ENCODE results near the gene RHOB.

The RHOB gene

DNA sequence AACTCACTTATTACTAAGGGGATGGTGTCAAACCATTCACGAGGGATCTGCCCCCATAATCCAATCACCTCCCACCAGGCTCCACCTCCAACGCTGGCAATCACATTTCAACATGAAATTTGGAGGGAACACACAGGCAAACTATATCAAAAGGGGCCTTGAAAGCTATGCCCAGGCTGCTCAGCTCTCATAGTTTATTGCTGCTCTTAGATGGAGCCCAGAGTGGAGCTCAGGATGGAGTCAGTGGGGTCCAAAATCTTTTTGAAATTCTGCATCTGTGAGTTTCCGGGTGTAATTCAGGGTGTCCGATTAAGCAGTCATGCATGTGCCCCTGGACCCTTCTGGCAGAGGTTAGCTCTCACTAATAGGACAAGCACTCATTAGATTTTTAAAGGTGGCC lies 24.3 kb downstream of the RHOB start:
- no peaks in the 10 kb centered on the region for H3K9me3 ChIP-seq (ENCODE audit: control insufficient read depth, low read length)
- WGBS, 2 experiments (ENCODE audit: insufficient coverage in 2 of 2): 85 to 100% methylated on average over 3 of the region's 4 CpGs
- H3K4me1 ChIP-seq (ENCODE audit: control insufficient read depth, insufficient read depth, low read length, poor library complexity, severe bottlenecking): peaks cover 7% of the 10 kb centered on the region
- no peak overlapping the region for H3K4me3 ChIP-seq (ENCODE audit: extremely low read depth, insufficient read depth, low read length, poor library complexity, severe bottlenecking)
- no peak overlapping the region for H3K27ac ChIP-seq (ENCODE audit: low read depth, low read length, severe bottlenecking)
- H3K36me3 ChIP-seq (ENCODE audit: control insufficient read depth, insufficient read depth, low read length): no peaks in the 10 kb centered on the region

DNA sequence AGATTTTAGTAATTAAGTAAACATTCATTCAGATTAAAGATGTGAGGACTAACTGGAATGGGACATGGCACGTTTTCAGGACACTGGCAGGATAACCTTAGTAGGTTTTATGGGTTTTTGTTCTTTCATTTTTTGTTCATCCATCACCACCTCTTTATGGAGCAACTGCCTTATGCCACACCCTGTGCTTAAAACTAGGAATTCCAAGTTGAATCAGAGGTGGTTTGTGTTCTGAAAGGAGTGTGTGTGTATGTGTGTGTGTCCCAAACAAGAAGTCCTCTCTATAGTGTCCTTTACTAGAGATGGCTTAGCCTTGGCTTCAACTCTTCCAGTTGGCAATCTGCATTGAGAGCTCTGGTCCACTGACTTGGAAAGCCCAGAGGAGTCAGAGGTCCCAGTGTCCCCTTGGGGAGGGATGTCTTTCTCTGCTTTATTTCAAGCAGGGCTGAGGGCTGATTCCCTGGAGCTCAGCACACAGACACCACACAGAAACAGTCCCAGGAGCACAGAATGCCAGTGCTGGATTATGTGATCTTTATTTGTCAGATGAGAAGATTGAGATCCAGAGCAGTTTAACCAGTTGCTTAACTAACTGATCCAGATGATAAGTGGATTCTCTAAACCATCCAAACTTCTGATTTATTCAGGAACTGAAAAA lies 25.2 kb downstream of the RHOB start:
- no peak overlapping the region for H3K27ac ChIP-seq (ENCODE audit: low read depth, low read length, severe bottlenecking)
- H3K4me1 ChIP-seq (ENCODE audit: control insufficient read depth, insufficient read depth, low read length, poor library complexity, severe bottlenecking): peaks cover 2% of the 10 kb centered on the region
- WGBS, 2 experiments (ENCODE audit: insufficient coverage in 2 of 2): no CpG with 5 or more reads among the region's 1 CpG
- no peak overlapping the region for H3K4me3 ChIP-seq (ENCODE audit: extremely low read depth, insufficient read depth, low read length, poor library complexity, severe bottlenecking)
- no peaks in the 10 kb centered on the region for H3K36me3 ChIP-seq (ENCODE audit: control insufficient read depth, insufficient read depth, low read length)
- no peaks in the 10 kb centered on the region for H3K9me3 ChIP-seq (ENCODE audit: control insufficient read depth, low read length)

DNA sequence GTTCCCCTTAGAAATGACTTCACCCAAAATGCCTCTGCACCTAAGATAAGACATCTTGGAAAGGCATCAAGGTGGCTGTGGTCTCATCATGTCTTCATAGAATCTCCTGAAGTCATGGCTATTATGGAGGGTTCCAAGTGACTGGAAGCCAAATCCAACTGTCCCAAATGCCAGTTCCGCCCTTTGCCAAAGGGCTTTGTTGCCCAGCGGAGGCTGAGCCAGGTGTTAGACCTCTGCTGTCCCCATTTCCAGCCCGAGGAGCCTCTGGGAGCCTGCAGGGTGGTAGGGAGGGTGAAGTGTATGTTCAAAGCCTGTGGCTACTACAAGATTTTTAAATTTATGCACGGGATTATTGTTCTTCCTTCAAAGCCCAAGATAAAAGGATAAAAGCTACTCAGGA lies 25.7 kb downstream of the RHOB start:
- no peaks in the 10 kb centered on the region for H3K36me3 ChIP-seq (ENCODE audit: control insufficient read depth, insufficient read depth, low read length)
- 94% methylated on average over 2 to 3 of the region's 4 CpGs for WGBS, 2 experiments (ENCODE audit: insufficient coverage in 2 of 2)

DNA sequence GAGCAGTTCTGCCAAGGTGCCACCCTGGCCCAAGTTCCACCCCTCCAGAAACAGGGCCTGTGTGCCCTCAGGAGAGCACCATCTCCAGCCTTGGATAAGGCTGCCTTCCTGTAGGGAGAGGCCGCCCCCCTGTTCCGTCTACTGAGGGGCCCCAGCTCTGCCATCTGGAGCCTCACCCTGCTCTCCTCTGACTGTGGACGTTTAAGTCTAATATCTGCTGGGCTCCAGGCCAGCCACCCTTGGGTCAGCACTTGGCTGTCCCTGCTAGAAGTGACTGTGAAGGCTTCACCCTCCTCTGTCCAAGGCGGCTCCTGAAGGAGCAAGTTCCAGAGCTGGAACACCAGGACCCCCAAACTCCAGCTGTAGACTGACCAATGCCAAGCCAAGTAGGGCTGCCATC lies 26.3 kb downstream of the RHOB start:
- Histone ChIP-seq H3K4me3 (ENCODE audit: extremely low read depth, insufficient read depth, low read length, poor library complexity, severe bottlenecking) (no peak overlapping the region), H3K9me3 (ENCODE audit: control insufficient read depth, low read length) (no peaks in the 10 kb centered on the region), H3K27ac (ENCODE audit: low read depth, low read length, severe bottlenecking) (no peak overlapping the region), H3K4me1 (ENCODE audit: control insufficient read depth, insufficient read depth, low read length, poor library complexity, severe bottlenecking) (no peaks in the 10 kb centered on the region), H3K36me3 (ENCODE audit: control insufficient read depth, insufficient read depth, low read length) (no peaks in the 10 kb centered on the region)
- WGBS, 2 experiments (ENCODE audit: insufficient coverage in 2 of 2): 92 to 98% methylated on average over 3 to 4 of the region's 4 CpGs

More for the DNA sequence above, 25.7 kb downstream of the RHOB start:
- H3K9me3 ChIP-seq (ENCODE audit: control insufficient read depth, low read length): no peaks in the 10 kb centered on the region
- no peak overlapping the region for H3K4me3 ChIP-seq (ENCODE audit: extremely low read depth, insufficient read depth, low read length, poor library complexity, severe bottlenecking)
- peaks cover 2% of the 10 kb centered on the region for H3K4me1 ChIP-seq (ENCODE audit: control insufficient read depth, insufficient read depth, low read length, poor library complexity, severe bottlenecking)
- no peak overlapping the region for H3K27ac ChIP-seq (ENCODE audit: low read depth, low read length, severe bottlenecking)

DNA sequence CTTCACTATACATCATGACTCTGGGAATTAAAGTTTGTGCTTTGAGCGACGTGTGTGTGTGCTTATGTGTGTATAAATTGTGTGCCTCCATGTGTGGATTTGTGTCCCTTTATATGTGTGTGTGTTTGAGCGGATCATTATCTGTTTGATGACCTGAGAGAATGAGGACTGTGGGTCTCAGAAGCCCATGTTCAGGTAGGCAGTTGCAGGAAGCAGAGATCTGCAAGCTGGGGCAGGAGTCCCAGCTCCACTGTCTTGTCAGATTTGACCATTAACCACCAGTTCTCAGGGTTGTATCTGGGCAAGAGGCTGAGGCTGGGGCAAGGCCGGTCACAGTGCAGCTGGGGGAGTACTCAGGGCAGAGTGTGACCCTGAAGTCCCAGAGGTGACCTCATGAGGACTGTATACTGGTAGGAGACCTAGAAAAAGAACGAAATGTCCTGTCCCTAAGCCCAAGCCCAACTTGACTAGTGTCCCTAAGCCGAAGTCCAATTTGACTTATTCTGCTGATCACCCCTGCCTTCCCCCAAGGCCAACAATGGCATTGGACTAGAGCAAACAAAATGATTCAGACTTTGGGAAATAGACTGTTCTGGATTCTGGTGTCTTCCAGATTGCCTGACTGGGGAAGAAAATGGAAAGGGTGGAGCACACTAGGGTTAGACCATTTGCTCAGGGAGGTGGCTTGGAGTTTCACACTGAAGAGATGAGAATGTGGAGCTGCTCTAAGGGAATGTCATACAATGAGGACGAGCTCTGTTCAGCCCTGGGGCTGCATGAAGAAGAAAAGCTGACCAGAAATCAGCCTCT lies 28.1 kb downstream of the RHOB start:
- 95 to 97% methylated on average over 4 to 6 of the region's 7 CpGs for WGBS, 2 experiments (ENCODE audit: insufficient coverage in 2 of 2)
- Histone ChIP-seq H3K9me3 (ENCODE audit: control insufficient read depth, low read length) (peaks cover 4% of the 10 kb centered on the region), H3K4me1 (ENCODE audit: control insufficient read depth, insufficient read depth, low read length, poor library complexity, severe bottlenecking) (no peaks in the 10 kb centered on the region), H3K4me3 (ENCODE audit: extremely low read depth, insufficient read depth, low read length, poor library complexity, severe bottlenecking) (no peak overlapping the region), H3K27ac (ENCODE audit: low read depth, low read length, severe bottlenecking) (no peak overlapping the region), H3K36me3 (ENCODE audit: control insufficient read depth, insufficient read depth, low read length) (no peaks in the 10 kb centered on the region)

DNA sequence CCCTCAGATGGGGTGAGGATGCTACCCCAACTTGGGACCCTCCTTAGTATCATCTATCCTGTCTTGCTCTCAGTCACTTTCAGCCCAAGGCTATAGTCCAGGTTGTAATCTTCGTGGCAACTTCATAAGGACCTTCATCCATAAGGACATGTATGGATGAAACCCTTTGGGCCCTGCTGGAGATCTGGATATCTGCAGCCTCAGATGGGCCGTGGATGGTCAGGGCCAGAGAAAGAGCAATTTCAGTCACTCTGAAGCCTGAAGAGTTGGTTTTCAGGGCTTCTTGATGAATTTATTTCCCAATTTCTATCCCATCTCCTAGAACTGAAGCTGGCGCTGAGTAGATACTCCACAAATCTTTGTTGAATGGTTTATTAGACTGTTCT lies 28.7 kb downstream of the RHOB start:
- peaks cover 4% of the 10 kb centered on the region for H3K9me3 ChIP-seq (ENCODE audit: control insufficient read depth, low read length)
- 92 to 100% methylated on average over 1 to 2 of the region's 3 CpGs for WGBS, 2 experiments (ENCODE audit: insufficient coverage in 2 of 2)
- H3K36me3 ChIP-seq (ENCODE audit: control insufficient read depth, insufficient read depth, low read length): no peaks in the 10 kb centered on the region
- no peak overlapping the region for H3K27ac ChIP-seq (ENCODE audit: low read depth, low read length, severe bottlenecking)
- no peak overlapping the region for H3K4me3 ChIP-seq (ENCODE audit: extremely low read depth, insufficient read depth, low read length, poor library complexity, severe bottlenecking)
- no peaks in the 10 kb centered on the region for H3K4me1 ChIP-seq (ENCODE audit: control insufficient read depth, insufficient read depth, low read length, poor library complexity, severe bottlenecking)

DNA sequence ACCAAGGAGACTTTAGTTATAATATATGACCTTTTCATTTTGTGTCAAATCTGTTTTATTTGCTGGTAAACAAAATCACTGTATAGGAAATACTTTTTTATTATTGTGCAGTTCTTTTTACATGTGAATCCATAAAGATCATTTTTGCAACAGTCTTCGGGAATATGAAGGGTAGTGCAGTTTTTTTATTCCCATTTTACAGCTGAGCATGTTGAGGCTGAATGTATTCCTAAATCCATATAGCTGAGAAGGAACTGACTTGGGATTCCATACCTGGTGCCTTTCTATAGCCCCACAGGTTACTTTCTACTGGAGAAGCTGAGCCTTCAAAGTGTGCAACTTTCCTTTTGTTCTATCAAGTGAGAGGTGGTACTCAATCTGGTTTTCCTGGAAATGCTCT lies 29.6 kb downstream of the RHOB start:
- Histone ChIP-seq H3K36me3 (ENCODE audit: control insufficient read depth, insufficient read depth, low read length) (no peaks in the 10 kb centered on the region), H3K9me3 (ENCODE audit: control insufficient read depth, low read length) (peaks cover 4% of the 10 kb centered on the region), H3K27ac (ENCODE audit: low read depth, low read length, severe bottlenecking) (no peak overlapping the region), H3K4me1 (ENCODE audit: control insufficient read depth, insufficient read depth, low read length, poor library complexity, severe bottlenecking) (no peaks in the 10 kb centered on the region), H3K4me3 (ENCODE audit: extremely low read depth, insufficient read depth, low read length, poor library complexity, severe bottlenecking) (no peak overlapping the region)
- WGBS, 2 experiments (ENCODE audit: insufficient coverage in 2 of 2): no CpG with 5 or more reads among the region's 1 CpG

DNA sequence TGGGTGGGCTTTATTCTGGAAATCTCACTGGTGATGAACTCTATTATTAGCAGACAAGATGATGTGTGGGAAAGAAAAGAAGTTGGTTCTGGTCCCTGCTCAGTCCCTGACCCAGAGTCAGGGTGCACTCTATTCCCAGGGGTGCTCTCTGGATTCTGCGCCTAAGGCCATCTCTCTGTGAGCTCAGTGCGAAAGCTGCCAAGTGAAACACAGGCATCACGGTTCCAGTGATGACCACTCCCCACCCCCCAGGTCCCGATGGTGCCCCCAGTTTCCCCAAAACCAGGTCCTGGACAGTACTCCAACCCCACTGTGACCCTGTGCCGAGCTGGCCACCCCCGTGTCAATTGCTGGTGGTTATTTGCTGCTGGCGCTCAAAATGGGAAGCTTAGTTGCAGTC lies 30.1 kb downstream of the RHOB start:
- H3K9me3 ChIP-seq (ENCODE audit: control insufficient read depth, low read length): peaks cover 4% of the 10 kb centered on the region
- 97 to 98% methylated on average over 5 to 6 of the region's 7 CpGs for WGBS, 2 experiments (ENCODE audit: insufficient coverage in 2 of 2)
- H3K27ac ChIP-seq (ENCODE audit: low read depth, low read length, severe bottlenecking): no peak overlapping the region
- H3K36me3 ChIP-seq (ENCODE audit: control insufficient read depth, insufficient read depth, low read length): no peaks in the 10 kb centered on the region
- no peaks in the 10 kb centered on the region for H3K4me1 ChIP-seq (ENCODE audit: control insufficient read depth, insufficient read depth, low read length, poor library complexity, severe bottlenecking)
- H3K4me3 ChIP-seq (ENCODE audit: extremely low read depth, insufficient read depth, low read length, poor library complexity, severe bottlenecking): no peak overlapping the region

DNA sequence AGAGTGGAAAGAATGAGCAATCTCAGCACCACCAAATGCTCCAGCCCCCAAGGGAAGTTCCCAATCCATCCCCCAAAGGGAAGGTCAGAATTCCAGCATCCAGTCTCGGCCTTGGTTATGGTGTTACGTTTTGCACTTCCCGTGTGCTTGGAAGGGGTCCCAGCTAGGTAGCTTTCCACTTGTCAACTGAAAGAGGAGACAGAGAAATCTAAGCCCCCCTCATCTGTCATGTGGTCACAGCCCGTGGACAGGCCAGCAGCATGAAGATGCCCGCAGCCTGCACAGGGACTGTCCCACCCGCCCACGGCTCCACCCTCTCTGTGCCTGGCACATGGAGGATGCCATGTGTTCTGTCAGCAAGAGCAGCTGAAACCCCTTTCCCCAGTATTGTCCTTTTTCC lies 32.1 kb downstream of the RHOB start:
- Histone ChIP-seq H3K36me3 (ENCODE audit: control insufficient read depth, insufficient read depth, low read length) (no peaks in the 10 kb centered on the region), H3K4me1 (ENCODE audit: control insufficient read depth, insufficient read depth, low read length, poor library complexity, severe bottlenecking) (no peaks in the 10 kb centered on the region), H3K9me3 (ENCODE audit: control insufficient read depth, low read length) (peaks cover 4% of the 10 kb centered on the region), H3K4me3 (ENCODE audit: extremely low read depth, insufficient read depth, low read length, poor library complexity, severe bottlenecking) (no peak overlapping the region), H3K27ac (ENCODE audit: low read depth, low read length, severe bottlenecking) (no peak overlapping the region)
- WGBS, 2 experiments (ENCODE audit: insufficient coverage in 2 of 2): 96 to 98% methylated on average over 5 of the region's 7 CpGs

DNA sequence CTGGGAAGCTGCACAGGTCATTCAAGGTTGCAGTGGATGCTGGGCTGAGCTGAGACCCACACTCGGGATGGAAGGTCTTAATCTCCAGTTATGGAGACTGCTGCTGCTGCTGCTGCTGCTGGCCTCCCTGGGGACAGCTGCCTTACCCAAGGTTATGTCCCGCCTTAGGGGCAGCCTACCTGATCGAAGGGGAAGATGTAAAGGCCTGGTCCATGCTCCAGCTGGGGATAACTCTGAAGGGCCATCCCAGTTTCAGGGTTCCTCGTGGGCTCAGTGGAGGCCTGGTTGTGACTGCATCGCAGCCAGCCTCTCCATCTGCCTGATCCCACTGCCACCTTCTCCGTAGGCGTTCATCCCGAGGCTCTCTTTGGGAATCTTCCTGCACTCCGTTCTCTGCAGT lies 33.0 kb downstream of the RHOB start:
- Histone ChIP-seq H3K27ac (ENCODE audit: low read depth, low read length, severe bottlenecking) (no peak overlapping the region), H3K36me3 (ENCODE audit: control insufficient read depth, insufficient read depth, low read length) (no peaks in the 10 kb centered on the region), H3K4me1 (ENCODE audit: control insufficient read depth, insufficient read depth, low read length, poor library complexity, severe bottlenecking) (no peaks in the 10 kb centered on the region), H3K9me3 (ENCODE audit: control insufficient read depth, low read length) (peaks cover 4% of the 10 kb centered on the region), H3K4me3 (ENCODE audit: extremely low read depth, insufficient read depth, low read length, poor library complexity, severe bottlenecking) (no peak overlapping the region)
- WGBS, 2 experiments (ENCODE audit: insufficient coverage in 2 of 2): 88% methylated on average over 9 of the region's 9 CpGs

DNA sequence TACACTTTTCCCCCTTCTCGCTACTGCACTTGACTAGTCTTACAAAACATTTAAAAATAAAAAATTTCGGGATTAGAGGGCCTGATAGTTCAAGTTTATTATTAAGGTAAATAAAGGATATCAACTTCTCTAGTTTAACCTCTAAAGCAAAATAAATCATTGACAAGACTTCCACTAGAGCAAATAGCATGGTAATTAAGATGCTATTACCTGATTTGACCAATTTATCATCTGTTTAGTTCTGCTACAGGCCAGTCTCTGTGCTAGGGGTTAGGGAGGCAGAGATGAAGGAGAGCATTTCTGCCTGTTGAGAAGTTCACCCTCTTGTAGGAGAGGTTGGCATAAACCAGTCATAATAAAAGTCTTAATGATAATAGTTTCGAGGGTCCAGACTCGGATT lies 34.0 kb downstream of the RHOB start:
- no peaks in the 10 kb centered on the region for H3K36me3 ChIP-seq (ENCODE audit: control insufficient read depth, insufficient read depth, low read length)
- no peak overlapping the region for H3K27ac ChIP-seq (ENCODE audit: low read depth, low read length, severe bottlenecking)
- no peak overlapping the region for H3K4me3 ChIP-seq (ENCODE audit: extremely low read depth, insufficient read depth, low read length, poor library complexity, severe bottlenecking)
- no peaks in the 10 kb centered on the region for H3K4me1 ChIP-seq (ENCODE audit: control insufficient read depth, insufficient read depth, low read length, poor library complexity, severe bottlenecking)
- H3K9me3 ChIP-seq (ENCODE audit: control insufficient read depth, low read length): peaks cover 4% of the 10 kb centered on the region
- WGBS, 2 experiments (ENCODE audit: insufficient coverage in 2 of 2): 86 to 100% methylated on average over 2 of the region's 4 CpGs

All from mesodermal cell (in vitro differentiated cells).